NCI-H82 treated with DMSO at 0.1 percent for 48 hours (cell line): ENCODE results near the gene ARFIP1.

Experiments
- DNase-seq: peaks from one replicate; lab custom pipeline; 2025; ENCODE audit not compliant: unreplicated experiment; lab: John Stamatoyannopoulos, UW

The ARFIP1 gene

DNA sequence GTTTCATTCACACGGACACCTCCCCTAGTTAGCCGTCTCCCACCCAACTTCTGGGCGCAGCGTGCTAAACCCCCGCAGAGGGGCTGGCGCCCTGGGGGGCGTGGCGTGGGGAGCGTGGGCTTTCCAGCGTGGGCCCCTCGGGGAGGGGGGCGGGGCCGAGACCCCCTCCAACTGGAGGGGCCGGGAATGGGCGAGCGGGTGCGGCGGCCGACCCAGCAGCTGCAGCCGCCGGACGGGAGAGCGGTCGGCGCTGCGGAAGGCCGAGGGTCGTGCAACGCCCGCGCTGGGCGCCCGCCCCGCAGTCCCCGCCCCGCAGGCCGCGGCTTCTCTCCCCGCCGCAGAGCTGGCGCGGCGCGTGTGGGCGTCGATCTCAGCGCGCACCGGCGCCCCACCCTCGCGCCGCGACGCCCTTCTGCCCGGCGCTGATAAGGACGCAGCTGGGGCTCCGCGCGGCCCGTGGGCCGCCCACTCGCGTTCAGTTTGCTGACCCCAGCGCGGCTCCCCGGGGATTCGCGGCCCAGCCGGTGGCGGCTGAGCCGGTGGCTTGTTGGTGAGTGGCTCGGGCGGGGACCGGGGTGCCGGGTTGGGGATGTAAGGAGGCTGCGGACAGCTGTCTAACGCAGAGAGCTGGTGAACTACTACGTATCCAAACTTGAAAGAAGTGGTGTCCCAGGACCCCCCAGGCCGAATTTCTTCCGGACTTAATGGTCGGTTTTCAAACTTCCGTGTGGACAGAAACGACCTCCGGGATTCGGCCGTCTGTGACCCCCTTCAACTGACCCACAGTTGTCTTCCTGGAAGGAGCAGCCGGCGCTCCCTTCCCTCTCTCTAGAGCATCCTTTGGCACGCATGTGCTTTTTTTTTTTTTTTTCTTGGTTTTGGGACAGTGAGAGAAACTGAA, 157.8 kb downstream of the ARFIP1 start:
- no peak for DNase-seq

DNA sequence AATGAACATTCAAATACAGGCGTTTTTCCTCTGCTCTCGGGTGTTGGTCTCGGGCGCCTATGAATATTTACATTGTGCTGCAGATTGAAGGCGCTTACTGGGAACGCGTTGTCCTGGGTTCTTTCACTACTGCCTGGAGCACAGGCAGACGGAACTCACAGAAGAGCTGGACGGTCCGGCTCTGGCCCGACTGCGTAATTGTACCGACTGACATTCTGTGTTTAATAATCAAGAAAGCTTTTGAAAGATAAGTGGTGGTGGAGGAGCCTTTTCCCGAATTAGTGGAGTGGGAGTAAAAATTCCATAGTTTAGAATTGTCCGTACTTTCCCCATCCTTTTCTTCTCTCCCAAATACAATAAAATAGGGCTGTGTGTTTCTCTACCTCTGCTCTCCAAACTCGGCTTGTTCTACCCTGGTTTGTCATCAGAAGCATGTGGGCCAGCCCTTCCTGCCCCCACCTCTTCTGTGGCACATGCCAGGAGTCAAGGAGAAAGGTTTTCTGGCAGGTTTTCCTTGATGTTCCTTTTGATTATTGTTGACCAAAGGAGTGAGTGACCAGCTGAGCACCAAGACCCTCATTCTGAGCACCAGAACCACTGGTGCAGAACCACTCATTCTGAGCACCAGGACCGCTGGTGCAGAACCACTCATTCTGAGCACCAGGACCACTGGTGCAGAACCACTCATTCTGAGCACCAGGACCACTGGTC, 158.6 kb downstream of the ARFIP1 start:
- DNase-seq, result no peak

GRCh38 chr4:152939621-152940020, 159.9 kb downstream of the ARFIP1 start:
- DNase-seq, result no peak

DNA sequence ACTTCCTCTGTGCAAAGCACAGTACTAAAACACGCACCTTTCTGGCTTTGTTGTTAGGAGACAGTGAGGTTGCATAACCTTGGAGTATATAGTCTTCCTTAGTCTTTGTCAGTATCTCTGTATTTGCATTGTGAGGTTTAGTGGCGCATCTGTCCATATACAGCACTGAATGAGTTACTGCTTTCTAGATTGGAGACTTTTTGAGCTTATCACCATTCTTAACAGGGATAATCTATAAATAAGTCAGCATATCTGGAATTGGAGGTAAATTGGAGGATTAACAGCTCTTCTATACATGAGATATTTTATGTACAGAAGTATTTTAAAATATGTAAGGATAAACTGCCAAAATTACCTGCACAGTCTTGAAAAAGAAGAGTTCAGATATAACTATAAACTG, 160.7 kb downstream of the ARFIP1 start:
- no peak for DNase-seq

DNA sequence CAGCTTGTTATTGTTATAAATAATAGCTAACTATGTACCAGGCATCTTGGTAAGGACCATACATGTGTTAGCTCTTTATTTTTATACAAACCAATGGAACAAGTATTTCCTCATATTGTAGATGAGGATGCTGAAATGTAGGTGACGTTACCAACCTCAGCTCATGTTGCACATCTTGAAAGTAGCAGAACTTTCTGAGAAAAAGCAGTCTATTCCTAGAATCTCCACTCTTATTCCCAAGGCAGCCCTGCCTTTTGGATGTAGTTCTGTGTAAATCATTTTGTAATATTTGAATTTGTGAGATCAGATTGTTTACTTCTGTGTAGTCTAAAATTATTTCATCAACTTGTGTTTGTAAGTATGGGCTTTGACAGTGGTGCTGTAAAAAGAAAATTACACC, 161.7 kb downstream of the ARFIP1 start:
- DNase-seq, result no peak

DNA sequence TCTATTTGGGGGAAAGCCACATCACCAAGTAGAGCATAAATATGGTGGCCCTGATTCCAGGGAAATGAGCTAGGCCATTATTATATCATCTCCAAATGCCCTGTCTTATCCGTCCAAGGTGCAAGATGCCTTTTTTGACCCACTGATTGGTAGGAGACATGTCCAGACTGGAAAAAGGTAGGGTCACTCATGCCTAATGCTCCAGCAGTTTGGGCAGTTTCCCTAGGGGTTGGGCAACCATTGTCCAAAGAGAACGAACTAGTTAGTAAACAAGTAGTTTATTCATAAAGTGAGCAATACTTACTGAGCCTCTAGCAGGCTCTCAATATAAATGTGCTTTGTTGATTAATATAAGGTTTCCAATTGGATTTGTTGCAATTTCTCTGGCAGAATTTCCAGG, 162.6 kb downstream of the ARFIP1 start:
- DNase-seq, result no peak

GRCh38 chr4:152943672-152944071, 163.9 kb downstream of the ARFIP1 start:
- no peak for DNase-seq

DNA sequence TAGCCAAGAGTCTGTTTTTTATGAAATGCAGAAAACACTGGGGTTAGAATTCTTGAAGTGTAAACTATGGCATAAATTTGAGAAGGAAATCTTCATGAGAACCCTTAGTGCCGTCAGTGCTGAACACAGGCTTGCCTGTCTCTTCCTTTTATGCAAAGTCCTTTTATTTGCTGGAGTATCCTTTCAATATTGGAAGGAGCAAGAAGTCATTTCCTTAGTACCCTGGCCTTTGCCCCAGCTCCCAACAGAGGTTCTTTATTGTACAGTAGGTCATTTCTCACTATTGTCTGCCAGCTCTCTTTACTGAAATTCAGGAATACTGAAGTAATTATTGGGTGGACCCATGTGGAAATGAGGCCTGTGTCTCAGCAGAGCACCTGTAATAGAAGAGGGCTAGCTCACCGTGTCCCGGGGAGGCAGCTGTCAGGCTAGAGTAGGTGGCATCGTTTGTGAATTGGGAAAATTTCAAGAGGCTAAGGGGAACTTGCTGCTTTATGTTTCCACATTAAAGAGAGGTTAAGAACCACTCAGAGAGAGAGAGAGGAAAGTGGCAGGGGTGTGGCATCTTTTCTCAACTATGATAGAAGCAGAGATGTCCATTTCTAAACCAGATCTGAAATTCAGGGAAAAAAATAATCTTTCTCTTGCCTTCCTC, 165.0 kb downstream of the ARFIP1 start:
- DNase-seq, result no peak

GRCh38 chr4:152945639-152946038, 165.9 kb downstream of the ARFIP1 start:
- no peak for DNase-seq

GRCh38 chr4:152946446-152946845, 166.7 kb downstream of the ARFIP1 start:
- no peak for DNase-seq

- no peak for DNase-seq
Observed at GRCh38 chr4:152947311-152947710, 167.6 kb downstream of the ARFIP1 start.

DNA sequence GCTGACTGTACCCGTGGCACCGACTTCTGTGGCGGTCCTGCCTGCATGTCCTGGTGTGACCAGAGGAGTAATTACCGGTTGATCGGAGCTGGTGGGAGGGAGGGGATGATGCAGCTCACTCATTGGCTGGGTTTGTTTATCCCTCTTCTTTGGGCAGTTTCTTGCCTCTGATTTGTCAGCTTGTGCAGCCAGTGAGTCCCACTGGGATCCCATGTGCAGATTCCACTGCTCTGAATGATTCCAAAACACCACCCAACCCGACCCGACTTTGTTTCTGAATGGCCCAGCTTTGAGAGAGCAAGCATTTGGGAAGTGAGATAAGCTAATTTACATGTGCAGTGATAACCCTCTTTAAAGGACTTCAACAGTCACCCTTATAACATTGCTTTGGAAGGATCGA, 170.2 kb downstream of the ARFIP1 start:
- no peak for DNase-seq

DNA sequence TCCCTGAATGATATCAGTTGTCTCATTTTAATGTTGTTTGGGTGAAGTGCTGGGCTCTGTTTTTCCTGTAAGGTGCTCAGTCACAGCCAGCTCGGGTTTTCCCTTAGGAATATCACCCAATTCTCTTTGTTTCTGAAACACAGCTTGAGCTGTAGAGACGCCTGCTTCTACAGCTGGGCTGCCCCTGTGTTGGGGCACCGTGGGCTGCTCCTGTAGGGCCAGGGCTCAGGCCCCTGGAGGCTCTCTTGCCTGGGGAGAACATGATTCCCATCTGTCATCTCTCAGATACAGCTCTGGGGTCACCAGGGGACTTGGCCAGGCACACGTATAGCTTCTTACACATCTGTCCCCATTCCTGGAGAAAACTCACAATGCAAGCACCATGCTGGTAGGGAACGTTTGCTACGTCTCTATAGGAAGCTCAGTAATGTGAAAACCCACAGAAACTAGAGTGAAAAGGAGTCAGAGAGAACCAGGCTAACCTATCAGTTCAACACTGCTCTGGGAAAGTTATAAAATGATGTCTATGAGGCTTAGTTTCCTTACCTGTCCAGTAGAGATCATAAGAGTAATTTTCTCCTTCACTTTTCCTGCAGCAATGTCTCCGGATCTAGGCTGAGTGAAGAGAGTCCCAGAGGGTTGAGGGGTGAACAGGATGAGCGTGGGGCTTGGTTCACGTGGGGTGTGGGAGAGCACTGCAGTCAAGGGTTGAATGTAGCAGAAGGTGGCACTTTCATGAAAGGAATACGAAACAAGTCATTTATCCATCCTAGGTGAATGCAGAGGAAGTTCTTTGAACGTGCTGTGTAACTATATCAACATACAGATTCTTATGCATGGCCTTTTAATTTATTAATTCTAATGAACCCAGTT, 170.9 kb downstream of the ARFIP1 start:
- no peak for DNase-seq

DNA sequence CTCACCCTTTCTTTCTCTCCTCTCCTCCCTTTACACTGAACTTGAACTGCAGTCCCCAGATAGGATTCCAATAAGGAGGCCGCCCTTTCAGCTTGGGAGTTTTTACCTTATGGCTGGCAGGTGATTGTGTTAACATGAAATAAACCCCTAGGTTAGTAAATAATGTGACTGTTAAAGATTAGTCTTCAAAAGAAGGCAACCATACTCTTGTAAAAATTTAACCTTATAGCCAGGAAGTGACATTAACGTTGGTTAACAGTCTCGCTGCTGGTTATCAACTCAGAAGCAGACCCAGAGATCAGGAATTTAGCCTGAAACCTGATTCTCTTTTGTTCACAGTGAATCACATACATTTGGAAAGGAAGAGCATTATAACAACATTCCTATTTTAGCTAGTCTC, 171.6 kb downstream of the ARFIP1 start:
- no peak for DNase-seq

- DNase-seq, result no peak
Observed at GRCh38 chr4:152953514-152953913, 173.8 kb downstream of the ARFIP1 start.

DNA sequence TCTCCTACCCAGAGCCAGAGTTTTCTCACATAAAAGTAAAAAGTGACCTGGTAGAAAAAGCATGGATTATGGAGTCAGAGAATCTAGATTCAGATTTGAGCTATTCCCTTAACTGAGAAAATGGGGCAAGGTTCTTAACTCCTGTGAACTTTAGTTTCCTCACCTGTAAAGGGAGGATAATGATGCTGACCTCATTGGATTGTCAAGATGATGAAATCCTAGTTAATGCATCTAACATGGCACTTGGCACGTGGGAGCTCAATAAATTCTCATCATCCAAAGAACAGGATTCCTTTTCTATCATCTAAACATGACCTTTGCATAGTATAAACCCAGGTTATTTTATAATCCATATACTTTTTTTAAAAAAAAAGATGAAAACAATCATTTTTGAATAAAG, 175.0 kb downstream of the ARFIP1 start:
- no peak for DNase-seq

- no peak for DNase-seq
Observed at GRCh38 chr4:152956147-152956546, 176.4 kb downstream of the ARFIP1 start.

- DNase-seq, result no peak
Observed at GRCh38 chr4:152956650-152957436, 177.1 kb downstream of the ARFIP1 start.

GRCh38 chr4:152957437-152958171, 177.8 kb downstream of the ARFIP1 start:
- no peak for DNase-seq
